GM21786 (cell line): ENCODE data around the gene NUBP1.
"Not testable (repeated sequence)": the region's sequence is repeated elsewhere in the genome, so short reads cannot be mapped to it uniquely, and the experiment has no call there.

Source experiments
- ATAC-seq: cut with Tn5 transposase; IDR thresholded peaks from one replicate; pipeline ENCODE4 v1.9.1; 2021; ENCODE audit not compliant: unreplicated experiment

NUBP1 gene

DNA sequence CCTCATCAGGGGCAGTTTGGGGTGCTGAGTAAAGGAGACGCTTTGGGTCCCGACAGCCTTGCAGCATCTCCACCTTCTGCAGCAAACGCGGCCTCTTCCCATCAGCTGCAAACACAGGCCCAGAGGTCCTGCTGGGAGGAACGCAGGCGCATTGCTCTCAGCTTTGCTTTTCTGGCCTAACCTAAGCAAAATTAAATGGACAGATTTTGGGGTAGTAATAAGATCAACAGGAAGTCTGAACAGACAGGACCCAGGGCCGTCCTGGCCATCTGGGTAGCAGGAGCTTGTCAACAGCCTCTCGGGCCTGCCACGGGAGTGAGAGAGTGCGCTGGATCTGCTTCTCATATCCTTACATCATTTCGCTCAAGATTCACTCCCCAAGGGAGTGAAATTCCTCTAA, 7.2 kb downstream of the NUBP1 start:
- no peak for ATAC-seq

DNA sequence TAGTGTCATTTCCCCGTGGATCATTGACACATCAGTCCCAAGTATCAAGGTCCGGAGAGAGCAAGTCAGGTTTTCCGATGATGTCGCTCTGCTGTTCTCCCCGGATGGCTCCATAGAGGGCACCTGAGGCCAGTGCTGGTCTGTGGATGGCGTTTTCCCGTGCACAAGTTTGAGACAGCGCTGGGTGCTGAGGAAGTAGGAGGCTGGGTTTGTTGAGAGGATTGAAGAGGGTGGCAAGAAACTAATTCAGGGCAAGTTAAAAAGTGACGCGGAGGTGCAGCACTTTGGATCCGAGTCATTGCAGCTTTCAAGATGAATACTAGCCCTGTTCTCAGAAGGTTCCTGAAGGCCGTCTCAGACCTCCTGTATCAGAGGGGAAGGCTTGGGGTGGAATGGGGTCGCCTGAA, 7.7 kb downstream of the NUBP1 start:
- ATAC-seq, result no peak

DNA sequence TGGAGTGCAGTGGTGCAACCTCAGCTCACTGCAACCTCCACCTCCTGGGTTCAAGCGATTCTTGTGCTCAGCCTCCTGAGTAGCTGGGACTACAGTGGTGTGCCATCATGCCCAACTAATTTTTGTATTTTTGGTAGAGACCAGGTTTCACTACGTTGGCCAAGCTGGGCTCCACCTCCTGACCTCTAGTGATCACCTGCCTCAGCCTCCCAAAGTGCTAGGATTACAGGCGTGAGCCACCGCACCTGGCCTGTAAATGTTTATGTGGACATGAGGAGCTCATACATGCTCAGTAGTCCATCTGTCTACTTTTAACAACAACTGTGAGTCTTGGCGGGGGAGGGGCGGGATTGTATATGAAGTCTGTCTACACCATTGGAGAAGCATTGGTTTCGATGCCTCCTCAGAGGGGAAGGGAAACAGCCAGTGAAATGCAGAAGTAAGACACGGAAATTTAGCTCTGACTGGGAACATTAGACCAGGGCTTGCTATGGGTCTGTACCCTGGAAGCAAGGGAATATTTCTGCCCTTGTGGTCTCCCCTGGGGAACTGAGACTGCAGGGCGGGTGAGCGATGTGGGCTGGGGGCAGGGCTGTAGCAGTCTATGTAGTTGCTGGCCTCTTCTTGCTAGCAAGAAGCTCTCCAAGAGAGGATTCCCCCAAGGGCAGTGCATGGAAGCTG, 9.3 kb downstream of the NUBP1 start:
- ATAC-seq, result peak; percentile 55

DNA sequence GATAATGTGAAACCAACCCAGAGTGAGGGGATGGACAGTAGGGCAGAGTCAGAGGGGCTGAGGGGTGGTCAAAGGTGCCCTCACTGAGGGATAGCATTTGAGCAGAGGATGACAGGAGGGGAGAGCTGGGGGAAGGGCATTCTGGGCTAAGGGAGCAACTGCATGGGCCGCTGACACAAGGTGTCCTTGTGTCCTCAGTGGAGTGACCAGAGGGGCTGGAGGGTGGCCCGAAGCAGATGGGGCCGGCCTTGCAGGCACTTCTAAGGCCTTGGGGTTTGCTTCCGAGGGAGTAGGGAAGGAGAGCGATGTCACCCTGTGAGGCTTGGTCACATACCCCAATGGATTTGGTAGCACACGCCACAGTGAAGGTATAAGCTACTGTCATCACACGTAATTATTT, 10.0 kb downstream of the NUBP1 start:
- no peak for ATAC-seq

DNA sequence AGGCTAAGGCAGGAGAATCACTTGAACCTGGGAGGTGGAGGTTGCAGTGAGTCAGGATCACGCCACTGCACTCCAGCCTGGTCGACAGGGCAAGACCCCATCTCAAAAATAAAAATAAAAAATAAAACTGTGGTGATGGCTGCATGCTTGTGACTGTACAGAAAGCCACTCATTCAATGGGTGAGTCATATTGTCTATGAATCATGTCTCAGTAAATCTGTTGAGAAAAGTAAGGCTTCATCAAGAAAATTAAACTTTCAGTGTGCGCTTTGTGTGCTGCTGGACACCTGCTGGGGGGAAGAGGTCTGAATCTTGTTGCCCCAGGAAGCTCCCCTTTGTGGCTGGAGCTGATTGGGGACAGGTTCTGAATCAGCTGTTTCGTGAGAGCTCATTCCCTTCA, 11.3 kb downstream of the NUBP1 start:
- ATAC-seq, result no peak

DNA sequence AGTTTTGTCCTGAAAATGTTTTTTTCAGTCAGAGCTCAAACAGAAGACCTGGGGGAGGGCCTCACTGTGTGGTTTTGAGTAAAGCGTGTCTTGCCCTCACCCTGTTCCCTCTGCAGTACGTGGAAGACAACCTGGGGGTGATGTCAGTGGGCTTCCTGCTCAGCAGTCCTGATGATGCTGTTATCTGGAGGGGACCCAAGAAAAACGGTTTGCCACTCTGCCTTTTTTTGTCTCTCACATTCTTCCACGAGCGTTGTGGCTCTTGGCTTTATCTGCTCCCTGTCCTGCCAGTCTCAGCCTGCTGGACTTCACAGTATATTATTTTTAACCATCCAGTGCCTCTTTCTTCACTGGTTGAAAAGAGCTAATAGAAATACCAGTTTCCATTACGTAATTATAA, 12.9 kb downstream of the NUBP1 start:
- ATAC-seq, result no peak

DNA sequence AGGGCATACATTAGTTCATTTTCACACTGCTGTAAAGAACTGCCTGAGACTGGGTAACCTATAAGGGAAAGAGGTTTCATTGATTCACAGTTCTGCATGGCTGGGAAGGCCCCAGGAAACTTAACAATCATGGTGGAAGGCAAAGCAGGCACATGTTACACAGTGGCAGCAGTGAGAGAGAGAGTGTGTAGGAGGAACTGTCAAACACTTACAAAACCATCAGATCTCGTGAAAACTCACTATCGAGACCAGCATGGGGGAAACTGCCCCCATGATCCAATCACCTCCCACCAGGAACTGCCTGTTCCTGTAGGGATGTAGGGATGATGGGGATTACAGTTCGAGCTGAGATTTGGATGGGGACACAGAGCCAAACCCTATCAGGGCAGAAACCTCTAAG, 17.2 kb downstream of the NUBP1 start:
- no peak for ATAC-seq

DNA sequence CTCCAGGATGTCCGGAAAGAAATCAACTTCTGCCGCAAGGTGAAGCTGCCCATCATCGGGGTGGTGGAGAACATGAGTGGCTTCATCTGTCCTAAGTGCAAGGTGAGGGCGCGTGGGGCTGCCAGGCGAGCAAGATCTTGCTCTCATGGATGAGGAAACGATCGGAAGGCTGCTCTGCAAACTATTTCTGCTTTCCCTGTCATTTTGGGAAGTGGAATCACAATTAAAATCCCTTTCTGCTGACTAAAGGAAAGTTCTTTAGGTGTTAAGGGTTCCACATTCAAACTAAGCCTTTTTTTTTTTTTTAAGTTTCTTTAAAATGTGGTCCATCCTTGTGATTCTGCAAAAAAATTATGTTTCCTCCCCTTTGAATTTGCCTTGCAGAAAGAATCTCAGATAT, 17.7 kb downstream of the NUBP1 start:
- no peak for ATAC-seq

DNA sequence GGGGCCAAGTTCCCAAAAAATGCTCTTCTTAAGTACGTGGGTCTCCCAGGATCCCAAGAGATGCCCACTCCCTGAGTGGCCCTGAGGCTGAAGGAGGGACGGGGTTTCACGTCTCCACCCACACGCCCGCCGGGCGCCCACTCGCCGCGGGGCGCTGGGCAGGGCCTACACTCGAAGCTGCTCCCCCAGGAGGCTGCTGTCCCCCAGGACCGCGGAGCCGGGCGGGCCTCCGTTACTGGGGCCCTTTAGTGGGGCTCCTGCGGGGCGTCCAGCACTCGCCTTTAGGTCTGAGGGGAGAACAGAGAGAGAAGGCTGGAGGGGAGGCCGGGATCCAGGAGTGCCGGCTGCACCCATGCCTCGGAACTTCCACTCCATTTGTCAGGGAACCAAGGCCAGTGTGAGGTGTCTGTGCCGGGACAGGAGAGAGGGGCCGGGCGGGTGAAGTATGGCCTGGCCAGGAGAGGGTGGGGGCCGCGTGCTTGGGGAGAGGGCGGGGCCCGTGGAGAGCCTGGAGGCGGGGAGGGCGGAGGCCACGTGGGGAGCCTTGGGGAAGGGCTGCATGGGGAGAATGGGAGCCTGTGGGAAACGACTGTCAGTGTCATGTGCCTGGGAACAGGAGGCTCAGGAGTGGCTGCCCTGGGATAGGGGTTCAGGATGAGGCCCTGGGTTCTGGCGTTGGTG, 18.8 kb downstream of the NUBP1 start:
- no peak for ATAC-seq

DNA sequence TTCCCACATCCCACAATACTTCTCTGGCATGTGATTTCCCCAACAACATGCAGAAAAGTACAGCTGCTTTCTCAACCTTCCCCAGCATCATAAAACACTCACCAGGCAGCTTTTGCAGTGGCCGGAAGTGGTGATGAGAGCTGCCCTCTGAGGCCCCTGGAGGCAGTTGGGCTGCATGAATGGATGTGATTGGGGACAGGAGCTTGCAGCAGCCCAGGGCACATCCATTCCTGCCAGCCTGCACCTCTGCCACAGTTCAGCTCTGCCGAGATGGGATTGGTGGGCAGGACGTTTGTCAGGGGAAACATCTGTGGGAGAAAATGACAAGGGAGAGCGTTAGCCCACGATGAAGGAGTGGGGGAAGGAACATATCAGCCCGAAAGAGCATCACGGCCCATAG, 19.8 kb downstream of the NUBP1 start:
- no peak for ATAC-seq

DNA sequence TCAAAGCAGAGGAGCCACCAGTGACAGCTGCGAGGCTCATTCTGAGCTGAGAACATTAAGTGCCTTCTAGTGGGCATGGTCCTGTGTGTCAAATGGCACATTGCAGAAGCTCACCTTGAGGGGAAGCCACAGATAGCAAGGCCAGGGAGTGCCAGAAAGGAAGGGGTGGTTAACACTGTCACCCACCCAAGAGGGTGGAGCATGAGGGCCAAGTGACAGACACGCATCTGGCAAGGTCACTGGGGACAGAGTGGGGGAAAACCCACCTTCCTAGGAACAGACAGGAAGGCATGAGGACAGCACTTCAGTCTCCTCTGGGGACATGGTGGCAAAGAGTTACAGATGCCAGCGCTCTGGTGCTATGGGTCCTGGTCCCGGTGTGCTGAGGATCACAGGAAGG, 22.1 kb downstream of the NUBP1 start:
- ATAC-seq, result no peak

DNA sequence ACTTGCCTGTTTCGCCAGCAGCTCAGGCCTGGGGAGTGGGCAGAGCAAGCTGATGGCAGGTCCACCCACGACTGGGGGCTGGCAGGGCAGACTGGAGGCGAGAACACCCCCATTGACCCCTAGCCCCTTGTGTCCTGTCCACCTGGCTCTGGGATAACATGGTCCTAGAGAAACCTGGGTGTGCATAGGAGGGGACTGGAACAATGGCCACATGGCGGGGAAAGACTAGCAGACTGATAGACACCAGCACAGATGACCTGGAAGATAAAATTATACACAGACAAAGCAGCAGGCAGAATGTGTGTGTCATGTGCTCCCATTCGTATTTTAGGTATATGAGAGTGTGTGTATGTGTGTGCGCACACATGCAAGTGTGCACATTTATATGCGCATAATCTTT, 23.5 kb downstream of the NUBP1 start:
- no peak for ATAC-seq

DNA sequence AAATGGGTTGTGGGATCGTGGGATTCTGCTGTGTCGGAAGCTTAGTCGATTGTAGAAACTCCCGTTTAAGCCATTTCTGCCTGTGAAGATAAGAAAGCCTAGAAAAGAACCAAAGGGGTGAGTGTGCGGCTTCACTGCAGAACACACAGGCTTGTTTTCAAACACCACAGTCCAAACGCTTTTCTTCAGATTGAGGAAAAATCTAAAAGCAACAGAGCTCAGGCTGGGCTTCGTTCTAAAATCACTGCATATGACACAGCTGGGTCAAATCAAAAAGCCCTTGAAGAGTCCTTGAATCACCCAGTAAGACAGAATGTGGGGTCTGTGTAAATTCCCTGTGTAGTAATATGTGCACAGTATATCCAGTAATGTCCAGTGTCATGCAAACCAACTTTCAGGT, 25.7 kb downstream of the NUBP1 start:
- no peak for ATAC-seq

DNA sequence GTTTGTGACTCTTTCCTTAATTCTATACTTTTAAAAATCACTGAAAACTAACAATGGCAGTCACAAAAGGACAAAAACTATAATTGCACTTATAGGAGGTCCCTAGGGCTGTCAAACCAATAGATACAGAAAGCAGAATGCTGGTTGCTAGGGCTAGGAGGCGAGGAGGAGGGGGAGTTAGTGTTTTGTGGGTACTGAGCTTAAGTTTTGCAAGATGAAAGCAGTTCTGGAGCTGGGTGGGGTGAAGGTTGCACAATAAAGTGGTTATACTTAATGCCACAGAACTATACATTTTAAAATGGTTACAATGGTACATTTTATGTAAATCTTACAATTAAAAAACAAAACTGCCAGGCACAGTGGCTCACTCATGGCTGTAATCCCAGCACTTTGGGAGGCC, 27.3 kb downstream of the NUBP1 start:
- ATAC-seq, result no peak

DNA sequence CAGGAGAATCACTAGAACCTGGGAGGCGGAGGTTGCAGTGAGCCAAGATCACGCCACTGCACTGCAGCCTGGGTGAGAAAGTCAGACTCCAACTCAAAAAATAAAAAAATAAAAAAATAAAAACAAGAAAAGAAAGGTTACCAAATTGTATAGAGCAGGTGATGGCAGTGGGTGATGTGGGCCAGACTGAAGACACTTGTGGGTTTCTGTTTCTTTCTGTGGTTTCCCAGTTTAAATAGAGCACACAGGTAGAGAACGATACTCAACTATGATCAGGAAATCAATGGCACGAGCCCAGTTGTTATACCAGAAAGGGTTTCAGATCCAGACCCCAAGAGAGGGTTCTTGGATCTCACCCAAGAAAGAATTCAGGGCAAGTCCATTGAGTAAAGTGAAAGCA, 32.6 kb downstream of the NUBP1 start:
- ATAC-seq, result peak; percentile 68

DNA sequence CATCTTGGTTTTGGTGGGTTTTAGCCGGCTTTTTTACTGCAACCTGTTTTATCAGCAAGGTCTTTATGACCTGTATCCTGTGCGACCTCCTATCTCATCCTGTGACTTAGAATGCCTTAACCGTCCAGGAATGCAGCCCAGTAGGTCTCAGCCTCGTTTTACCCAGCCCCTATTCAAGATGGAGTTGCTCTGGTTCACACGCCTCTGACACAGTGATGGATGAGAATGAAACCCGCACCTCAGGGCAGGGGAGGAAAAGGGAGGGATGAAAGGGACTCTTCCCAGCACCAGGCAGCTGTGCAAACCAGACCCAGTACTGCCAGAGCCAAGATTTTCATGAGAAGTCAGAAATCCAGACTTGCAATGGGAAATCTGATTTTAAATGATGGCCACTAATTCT, 33.3 kb downstream of the NUBP1 start:
- ATAC-seq, result not testable (repeated sequence)

DNA sequence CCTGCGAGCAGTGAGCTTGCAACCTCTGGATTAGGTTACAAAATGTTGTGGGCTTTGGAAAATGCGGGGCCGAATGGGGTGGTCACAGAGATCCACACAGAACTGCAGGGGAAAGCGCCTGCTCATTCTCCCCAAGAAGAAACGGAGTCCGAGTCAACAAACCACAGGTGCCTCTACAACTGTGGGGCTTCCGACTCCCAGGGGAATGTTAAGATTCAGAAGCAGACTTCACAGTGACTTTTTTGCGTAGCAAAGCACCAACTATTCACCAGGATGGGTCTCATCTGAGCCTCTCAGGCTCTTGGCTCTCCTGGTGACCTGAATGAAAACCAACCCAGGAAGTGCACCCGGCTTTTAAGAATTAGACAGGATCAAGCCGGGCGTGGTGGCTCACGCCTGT, 33.7 kb downstream of the NUBP1 start:
- no peak for ATAC-seq

DNA sequence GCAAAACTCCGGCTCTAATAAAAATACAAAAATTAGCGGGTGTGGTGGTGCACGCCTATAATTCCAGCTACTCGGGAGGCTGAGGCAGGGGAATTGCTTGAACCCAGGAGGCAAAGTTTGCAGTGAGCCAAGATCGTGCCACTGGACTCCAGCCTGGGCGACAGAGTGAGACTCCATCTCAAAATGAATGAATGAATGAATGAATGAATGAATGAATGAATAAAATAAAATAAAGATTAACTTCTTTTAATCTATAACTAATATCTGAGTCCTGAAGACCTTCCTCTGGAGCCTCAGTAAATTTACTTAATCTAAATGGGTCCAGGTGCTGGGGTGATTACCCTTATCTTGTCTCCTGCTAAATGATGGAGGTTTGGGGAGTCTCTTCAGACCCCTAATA, 36.3 kb downstream of the NUBP1 start:
- ATAC-seq, result not testable (repeated sequence)

DNA sequence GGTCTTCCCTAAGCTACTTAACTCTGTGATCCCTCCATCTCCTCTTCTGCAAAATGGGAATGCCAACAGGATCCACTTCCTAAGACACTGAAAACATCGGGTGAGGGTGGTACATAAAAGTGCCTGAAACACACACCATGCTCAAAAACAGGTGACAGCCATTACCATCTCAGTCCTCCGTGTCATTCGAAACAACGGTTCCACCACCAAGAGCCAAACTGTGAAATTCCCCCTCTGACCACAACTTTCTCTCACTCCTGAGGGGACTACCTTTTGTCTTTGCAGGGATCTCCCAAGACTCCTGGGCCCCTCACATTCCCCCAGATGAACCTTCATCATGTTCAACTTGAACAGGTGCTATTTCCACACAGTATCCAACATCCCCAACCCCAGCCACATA, 37.0 kb downstream of the NUBP1 start:
- ATAC-seq, result no peak

DNA sequence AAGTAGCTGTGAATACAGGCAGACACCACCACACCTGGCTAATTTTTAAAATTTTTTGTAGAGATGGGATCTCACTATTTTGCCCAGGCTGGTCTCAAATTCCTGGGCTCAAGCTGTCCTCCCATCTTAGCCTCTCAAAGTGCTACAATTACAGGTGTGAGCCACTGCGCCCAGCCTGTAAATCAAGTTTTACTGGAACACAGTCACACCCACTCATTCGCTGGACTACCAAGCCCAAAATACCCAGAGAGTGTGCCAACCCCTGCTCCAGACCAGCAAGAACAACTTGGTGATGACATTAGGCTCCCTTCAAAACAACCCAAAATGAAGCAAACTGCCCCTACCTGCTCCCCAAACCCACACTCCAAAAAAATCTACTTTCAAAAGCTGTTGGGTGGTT, 39.0 kb downstream of the NUBP1 start:
- no peak for ATAC-seq

DNA sequence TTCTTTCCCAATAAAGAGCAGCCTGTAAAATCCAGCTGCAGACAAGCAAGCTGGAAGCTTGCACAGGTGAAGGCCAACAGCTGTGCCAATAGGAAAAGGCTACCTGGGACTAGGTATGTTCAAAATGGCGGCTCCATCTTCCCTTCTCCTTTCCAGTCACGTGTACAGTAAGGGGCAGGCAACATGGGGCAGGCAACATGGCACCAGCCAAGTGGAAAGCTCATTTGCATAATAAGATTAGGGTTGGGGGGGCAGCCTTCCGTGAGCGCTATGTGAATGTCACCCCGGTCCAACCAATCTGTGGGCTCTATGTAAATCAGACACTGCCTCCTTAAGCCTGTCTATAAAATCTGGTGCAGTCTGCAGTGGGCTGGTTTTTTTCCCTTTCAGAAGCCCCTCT, 43.7 kb downstream of the NUBP1 start:
- ATAC-seq, result no peak

DNA sequence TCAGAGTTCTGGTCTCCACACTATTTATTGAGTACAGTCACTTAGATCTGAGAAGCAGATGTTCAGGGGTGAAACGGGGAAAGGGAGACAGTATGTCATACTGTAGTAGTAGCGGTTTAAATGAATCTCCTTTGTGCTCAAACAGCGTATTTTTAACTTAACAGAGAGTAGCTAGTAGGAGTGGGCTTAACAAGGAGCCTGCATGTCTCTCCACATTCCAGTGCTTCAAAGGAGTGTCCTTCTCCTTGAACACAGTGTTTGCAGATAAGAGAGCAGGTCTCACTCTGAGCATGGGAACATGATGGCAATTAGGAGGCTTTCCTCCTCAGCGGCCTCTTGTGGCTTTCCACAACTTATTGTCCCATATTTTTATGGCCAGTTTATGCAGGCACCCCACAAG, 45.0 kb downstream of the NUBP1 start:
- ATAC-seq, result not testable (repeated sequence)

DNA sequence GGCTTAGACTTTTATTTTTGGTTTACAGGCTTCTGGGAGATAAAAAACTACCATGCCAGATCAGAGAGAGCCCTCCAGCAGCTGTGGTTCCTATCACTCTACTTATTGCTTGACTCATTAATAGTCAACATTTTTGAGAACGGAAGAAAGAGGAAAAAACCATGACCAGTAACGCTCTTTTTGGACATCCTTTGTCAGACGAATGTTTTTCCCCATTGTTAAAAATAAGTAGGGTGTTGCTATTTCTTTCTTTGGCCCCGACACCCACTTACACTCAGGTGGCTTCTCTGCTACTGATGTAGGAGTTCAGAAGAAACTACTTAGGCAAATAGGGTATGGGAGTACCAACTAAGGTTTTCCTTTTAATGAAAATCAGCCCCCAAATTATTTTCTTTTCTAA, 47.4 kb downstream of the NUBP1 start:
- ATAC-seq, result no peak
